ENCODE data around the gene FKBP11.

- no peak for TF ChIP-seq POLR2AphosphoS5 (IDR thresholded peaks at IDR 0.05)
- no peak for TF ChIP-seq CTCF (IDR thresholded peaks at IDR 0.05)
- no peak for TF ChIP-seq POLR2A (IDR thresholded peaks at IDR 0.05)
Measured at GRCh38 chr12:48930475-48930874, 5.2 kb upstream of the FKBP11 start.
